ENCODE data around the gene CDON.

CDON gene

GRCh38 chr11:126080161-126080941 is 17.7 kb upstream of the CDON start:
- H3K9ac ChIP-seq (ENCODE audit: low read length): no peak overlapping the region
- H3K4me3 ChIP-seq (ENCODE audit: low read length): no peak overlapping the region
- peaks cover 21% of the 10 kb centered on the region for H3K4me1 ChIP-seq (ENCODE audit: control insufficient read depth, insufficient read depth, low read length)
- H3K9me3 ChIP-seq (ENCODE audit: control insufficient read depth, low read length): no peaks in the 10 kb centered on the region
- H3K36me3 ChIP-seq (ENCODE audit: control insufficient read depth, insufficient read depth, low read length): no peaks in the 10 kb centered on the region
- peaks cover 19% of the 10 kb centered on the region for H3K27me3 ChIP-seq (ENCODE audit: control insufficient read depth, insufficient read depth, low read length)

- Histone ChIP-seq H3K36me3 (ENCODE audit: control insufficient read depth, insufficient read depth, low read length) (no peaks in the 10 kb centered on the region), H3K9me3 (ENCODE audit: control insufficient read depth, low read length) (no peaks in the 10 kb centered on the region), H3K4me3 (ENCODE audit: low read length) (no peak overlapping the region), H3K4me1 (ENCODE audit: control insufficient read depth, insufficient read depth, low read length) (peaks cover 19% of the 10 kb centered on the region), H3K27me3 (ENCODE audit: control insufficient read depth, insufficient read depth, low read length) (peaks cover 19% of the 10 kb centered on the region), H3K9ac (ENCODE audit: low read length) (no peak overlapping the region)
Observed at GRCh38 chr11:126079621-126080124, 17.0 kb upstream of the CDON start.

GRCh38 chr11:126076641-126077040 is 14.0 kb upstream of the CDON start:
- H3K9ac ChIP-seq (ENCODE audit: low read length): no peak overlapping the region
- no peak overlapping the region for H3K4me3 ChIP-seq (ENCODE audit: low read length)
- H3K36me3 ChIP-seq (ENCODE audit: control insufficient read depth, insufficient read depth, low read length): no peaks in the 10 kb centered on the region
- no peaks in the 10 kb centered on the region for H3K9me3 ChIP-seq (ENCODE audit: control insufficient read depth, low read length)
- no peaks in the 10 kb centered on the region for H3K27me3 ChIP-seq (ENCODE audit: control insufficient read depth, insufficient read depth, low read length)
- peaks cover 16% of the 10 kb centered on the region for H3K4me1 ChIP-seq (ENCODE audit: control insufficient read depth, insufficient read depth, low read length)

GRCh38 chr11:126072801-126073594 is 10.3 kb upstream of the CDON start:
- Histone ChIP-seq H3K36me3 (ENCODE audit: control insufficient read depth, insufficient read depth, low read length) (no peaks in the 10 kb centered on the region), H3K4me1 (ENCODE audit: control insufficient read depth, insufficient read depth, low read length) (no peaks in the 10 kb centered on the region), H3K4me3 (ENCODE audit: low read length) (no peak overlapping the region), H3K27me3 (ENCODE audit: control insufficient read depth, insufficient read depth, low read length) (no peaks in the 10 kb centered on the region), H3K9ac (ENCODE audit: low read length) (no peak overlapping the region), H3K9me3 (ENCODE audit: control insufficient read depth, low read length) (no peaks in the 10 kb centered on the region)

GRCh38 chr11:126072141-126072741 is 9.6 kb upstream of the CDON start:
- Histone ChIP-seq H3K4me3 (ENCODE audit: low read length) (no peak overlapping the region), H3K4me1 (ENCODE audit: control insufficient read depth, insufficient read depth, low read length) (no peaks in the 10 kb centered on the region)

GRCh38 chr11:126063507-126063852 is 814 bp upstream of the CDON start:
- no peaks in the 10 kb centered on the region for H3K36me3 ChIP-seq (ENCODE audit: control insufficient read depth, insufficient read depth, low read length)
- peaks cover 18% of the 10 kb centered on the region for H3K27me3 ChIP-seq (ENCODE audit: control insufficient read depth, insufficient read depth, low read length)
- H3K9ac ChIP-seq (ENCODE audit: low read length): peak overlapping the region; percentile 22
- H3K9me3 ChIP-seq (ENCODE audit: control insufficient read depth, low read length): no peaks in the 10 kb centered on the region
- H3K4me3 ChIP-seq (ENCODE audit: low read length): no peak overlapping the region
- peaks cover 4% of the 10 kb centered on the region for H3K4me1 ChIP-seq (ENCODE audit: control insufficient read depth, insufficient read depth, low read length)

More at GRCh38 chr11:126072141-126072741, 9.6 kb upstream of the CDON start:
- Histone ChIP-seq H3K36me3 (ENCODE audit: control insufficient read depth, insufficient read depth, low read length) (no peaks in the 10 kb centered on the region), H3K9me3 (ENCODE audit: control insufficient read depth, low read length) (no peaks in the 10 kb centered on the region), H3K9ac (ENCODE audit: low read length) (no peak overlapping the region), H3K27me3 (ENCODE audit: control insufficient read depth, insufficient read depth, low read length) (no peaks in the 10 kb centered on the region)

GRCh38 chr11:126061707-126062678 is 673 bp downstream of the CDON start:
- Histone ChIP-seq H3K4me3 (ENCODE audit: low read length) (peak overlapping the region; percentile 29), H3K9me3 (ENCODE audit: control insufficient read depth, low read length) (no peaks in the 10 kb centered on the region), H3K27me3 (ENCODE audit: control insufficient read depth, insufficient read depth, low read length) (peaks cover 18% of the 10 kb centered on the region), H3K36me3 (ENCODE audit: control insufficient read depth, insufficient read depth, low read length) (no peaks in the 10 kb centered on the region), H3K4me1 (ENCODE audit: control insufficient read depth, insufficient read depth, low read length) (peaks cover 4% of the 10 kb centered on the region), H3K9ac (ENCODE audit: low read length) (no peak overlapping the region)

GRCh38 chr11:126060757-126061171 is 1.9 kb downstream of the CDON start:
- Histone ChIP-seq H3K36me3 (ENCODE audit: control insufficient read depth, insufficient read depth, low read length) (no peaks in the 10 kb centered on the region), H3K4me3 (ENCODE audit: low read length) (no peak overlapping the region), H3K27me3 (ENCODE audit: control insufficient read depth, insufficient read depth, low read length) (peaks cover 18% of the 10 kb centered on the region), H3K4me1 (ENCODE audit: control insufficient read depth, insufficient read depth, low read length) (peaks cover 4% of the 10 kb centered on the region), H3K9ac (ENCODE audit: low read length) (no peak overlapping the region), H3K9me3 (ENCODE audit: control insufficient read depth, low read length) (no peaks in the 10 kb centered on the region)

GRCh38 chr11:126059238-126059781 is 3.4 kb downstream of the CDON start:
- H3K36me3 ChIP-seq (ENCODE audit: control insufficient read depth, insufficient read depth, low read length): no peaks in the 10 kb centered on the region
- H3K4me3 ChIP-seq (ENCODE audit: low read length): no peak overlapping the region
- peaks cover 18% of the 10 kb centered on the region for H3K27me3 ChIP-seq (ENCODE audit: control insufficient read depth, insufficient read depth, low read length)
- H3K9me3 ChIP-seq (ENCODE audit: control insufficient read depth, low read length): no peaks in the 10 kb centered on the region
- peaks cover 4% of the 10 kb centered on the region for H3K4me1 ChIP-seq (ENCODE audit: control insufficient read depth, insufficient read depth, low read length)
- no peak overlapping the region for H3K9ac ChIP-seq (ENCODE audit: low read length)

- H3K4me3 ChIP-seq (ENCODE audit: low read length): no peak overlapping the region
- no peak overlapping the region for H3K9ac ChIP-seq (ENCODE audit: low read length)
Observed at GRCh38 chr11:126058105-126058874, 4.4 kb downstream of the CDON start.

More at GRCh38 chr11:126058105-126058874, 4.4 kb downstream of the CDON start:
- Histone ChIP-seq H3K4me1 (ENCODE audit: control insufficient read depth, insufficient read depth, low read length) (peaks cover under 1% of the 10 kb centered on the region), H3K27me3 (ENCODE audit: control insufficient read depth, insufficient read depth, low read length) (peaks cover 11% of the 10 kb centered on the region), H3K9me3 (ENCODE audit: control insufficient read depth, low read length) (no peaks in the 10 kb centered on the region), H3K36me3 (ENCODE audit: control insufficient read depth, insufficient read depth, low read length) (no peaks in the 10 kb centered on the region)
